H9 (cell line): ENCODE data around the gene NDUFB8. TPM values are rescaled to one million over a fixed set of nuclear protein-coding genes. Genes with fewer than 3 reads are reported as not detected.

Source experiments
- DNase-seq: peaks from one replicate; pipeline ENCODE4 v3.0.0-alpha.2; 2017
- H2AFZ ChIP-seq: one replicate; pipeline ENCODE4 v1.6.1; 2013; ENCODE audit warnings: mild to moderate bottlenecking, low read length, control low read depth, moderate library complexity
- H2AK5ac ChIP-seq: 2 replicates; pipeline ENCODE4 v1.6.1; 2013; ENCODE audit warnings: low read length, control low read depth, mixed read lengths; ENCODE audit not compliant: insufficient read length
- H2BK120ac ChIP-seq: one replicate; pipeline ENCODE4 v1.6.1; 2013; ENCODE audit warnings: low read depth, mild to moderate bottlenecking, low read length, control low read depth, inconsistent platforms; ENCODE audit not compliant: poor library complexity, severe bottlenecking
- H2BK12ac ChIP-seq: 2 replicates; pipeline ENCODE4 v1.6.1; 2013; ENCODE audit warnings: low read length, control low read depth, mixed read lengths, low read depth; ENCODE audit not compliant: insufficient read length
- H2BK15ac ChIP-seq: 2 replicates; pipeline ENCODE4 v1.6.1; 2013; ENCODE audit warnings: low read depth, low read length, control low read depth
- H2BK20ac ChIP-seq: one replicate; pipeline ENCODE4 v1.6.1; 2013; ENCODE audit warnings: low read depth, mild to moderate bottlenecking, low read length, control low read depth, inconsistent platforms; ENCODE audit not compliant: poor library complexity, severe bottlenecking
- H2BK5ac ChIP-seq: 2 replicates; pipeline ENCODE4 v1.6.1; 2013; ENCODE audit warnings: low read length, control low read depth, mixed read lengths; ENCODE audit not compliant: insufficient read length
- H3K14ac ChIP-seq: 2 replicates; pipeline ENCODE4 v1.6.1; 2013; ENCODE audit warnings: low read length, control low read depth; ENCODE audit not compliant: insufficient read depth
- H3K18ac ChIP-seq: 2 replicates; pipeline ENCODE4 v1.6.1; 2013; ENCODE audit warnings: low read depth, mild to moderate bottlenecking, mixed read lengths, low read length, control low read depth; ENCODE audit not compliant: insufficient read length
- H3K23ac ChIP-seq: 2 replicates; pipeline ENCODE4 v1.6.1; 2013; ENCODE audit warnings: low read length, control low read depth, mixed read lengths, low read depth; ENCODE audit not compliant: insufficient read length
- H3K23me2 ChIP-seq: 2 replicates; pipeline ENCODE4 v1.6.1; 2013; ENCODE audit warnings: low read depth, mild to moderate bottlenecking, mixed read lengths, low read length, control low read depth; ENCODE audit not compliant: insufficient read length, poor library complexity, severe bottlenecking
- H3K27ac ChIP-seq: 2 replicates; pipeline ENCODE4 v1.5.1; 2013; ENCODE audit warnings: low read length, control low read depth, mixed read lengths, low read depth; ENCODE audit not compliant: insufficient read length
- H3K27me3 ChIP-seq: 2 replicates; pipeline ENCODE4 v1.6.1; 2013; ENCODE audit warnings: low read length, control low read depth, inconsistent platforms; ENCODE audit not compliant: insufficient read depth
- H3K4ac ChIP-seq: 2 replicates; pipeline ENCODE4 v1.6.1; 2013; ENCODE audit warnings: low read depth, mild to moderate bottlenecking, control low read depth, inconsistent platforms, low read length, moderate library complexity
- H3K4me1 ChIP-seq: 2 replicates; pipeline ENCODE4 v1.6.1; 2013; ENCODE audit warnings: low read length, control low read depth, inconsistent platforms; ENCODE audit not compliant: insufficient read depth
- H3K4me2 ChIP-seq: 2 replicates; pipeline ENCODE4 v1.6.1; 2013; ENCODE audit warnings: low read length, control low read depth, mixed read lengths; ENCODE audit not compliant: insufficient read length, insufficient read depth
- H3K56ac ChIP-seq: 2 replicates; pipeline ENCODE4 v1.6.1; 2013; ENCODE audit warnings: low read depth, mild to moderate bottlenecking, mixed read lengths, low read length, control low read depth; ENCODE audit not compliant: insufficient read length
- H3K79me1 ChIP-seq: 2 replicates; pipeline ENCODE4 v1.6.1; 2013; ENCODE audit warnings: low read depth, mild to moderate bottlenecking, moderate library complexity, low read length, control low read depth, inconsistent platforms; ENCODE audit not compliant: insufficient read depth, poor library complexity, severe bottlenecking
- H3K79me2 ChIP-seq: 2 replicates; pipeline ENCODE4 v1.6.1; 2013; ENCODE audit warnings: low read length, control low read depth, inconsistent platforms; ENCODE audit not compliant: insufficient read depth
- H3K9ac ChIP-seq: 2 replicates; pipeline ENCODE4 v1.6.1; 2013; ENCODE audit warnings: low read length, control low read depth, mixed read lengths; ENCODE audit not compliant: insufficient read length; ENCODE audit errors: extremely low read depth
- H3K9me3 ChIP-seq: one replicate; pipeline ENCODE4 v1.6.1; 2013; ENCODE audit warnings: low read depth, low read length, inconsistent platforms; ENCODE audit not compliant: control insufficient read depth
- H3T11ph ChIP-seq: one replicate; pipeline ENCODE4 v1.6.1; 2013; ENCODE audit warnings: mild to moderate bottlenecking, low read length, control low read depth, inconsistent platforms
- H4K20me1 ChIP-seq: one replicate; pipeline ENCODE4 v1.6.1; 2013; ENCODE audit not compliant: control insufficient read depth, insufficient read length, insufficient read depth
- H4K5ac ChIP-seq: 2 replicates; pipeline ENCODE4 v1.6.1; 2013; ENCODE audit warnings: low read depth, mild to moderate bottlenecking, mixed read lengths, low read length, control low read depth; ENCODE audit not compliant: insufficient read length
- H4K8ac ChIP-seq: replicated peaks from 2 replicates; pipeline ENCODE4 v1.6.1; 2013; ENCODE audit warnings: low read length, control low read depth, mixed read lengths, low read depth; ENCODE audit not compliant: insufficient read length
- H4K91ac ChIP-seq: 2 replicates; pipeline ENCODE4 v1.6.1; 2013; ENCODE audit warnings: low read depth, mild to moderate bottlenecking, moderate library complexity, mixed read lengths, low read length, control low read depth; ENCODE audit not compliant: insufficient read length
- H3K27ac Mint-ChIP-seq, 3 experiments: 2 replicates in 2 of 3; 3 replicates in 1 of 3; pipeline ENCODE4 v1.8.0; 2020 to 2021; ENCODE audit warnings: mixed read lengths in 3 of 3, mild to moderate bottlenecking in 1 of 3, moderate library complexity in 1 of 3
- H3K27me3 Mint-ChIP-seq: 2 replicates; pipeline ENCODE4 v1.8.0; 2021; ENCODE audit warnings: low read depth, mild to moderate bottlenecking, moderate library complexity, mixed read lengths
- H3K36me3 Mint-ChIP-seq, 3 experiments: 2 replicates in 2 of 3; 3 replicates in 1 of 3; pipeline ENCODE4 v1.8.0; 2020 to 2021; ENCODE audit warnings: low read depth in 3 of 3, mixed read lengths in 3 of 3; ENCODE audit not compliant: insufficient read depth in 1 of 3
- H3K4me1 Mint-ChIP-seq, 2 experiments: 2 replicates each; pipeline ENCODE4 v1.8.0; 2020; ENCODE audit warnings: mixed read lengths in 2 of 2
- H3K4me3 Mint-ChIP-seq, 2 experiments: 2 replicates in 1 of 2; 3 replicates in 1 of 2; pipeline ENCODE4 v1.8.0; 2020 to 2021; ENCODE audit warnings: mild to moderate bottlenecking in 2 of 2, mixed read lengths in 2 of 2, moderate library complexity in 1 of 2
- H3K9me3 Mint-ChIP-seq, 2 experiments: 2 replicates in 1 of 2; 3 replicates in 1 of 2; pipeline ENCODE4 v1.8.0; 2020; ENCODE audit warnings: mild to moderate bottlenecking in 2 of 2, mixed read lengths in 2 of 2, moderate library complexity in 1 of 2
- CTCF ChIP-seq: fragments of 200-600 bp; sonication (generic); conservative IDR thresholded peaks from 3 replicates; pipeline ENCODE4 v1.8.0; 2021; ENCODE audit warnings: antibody characterized with exemption, mild to moderate bottlenecking
- WGBS: extraction: QIAGEN DNeasy Blood & Tissue Kit; methylation state at CpG from one replicate; pipeline ENCODE4 v1.1.7; 2013; ENCODE audit warnings: missing lambda C conversion rate, low lambda C conversion rate, mixed read lengths; ENCODE audit not compliant: insufficient read length; ENCODE audit errors: extremely low coverage; 5-methylcytosine and 5-hydroxymethylcytosine counted together
- total RNA-seq: library from RNA; stranded (reverse); gene quantifications from 2 replicates; pipeline ENCODE4 v1.2.1, GENCODE V29; 2021

Gene NDUFB8
- total RNA-seq, 1 experiment from 2014 or later: 205 TPM

GRCh38 chr10:100482181-100482833 is 47.4 kb downstream of the NDUFB8 start:
- Histone ChIP-seq H2BK20ac (no peak overlapping the region), H3K27me3 (peaks cover 58% of the 10 kb centered on the region), H3K9ac (no peak overlapping the region), H3K23ac (no peak overlapping the region), H2AK5ac (no peak overlapping the region), H2BK15ac (no peak overlapping the region), H3K79me1 (no peaks in the 10 kb centered on the region), H3K18ac (no peak overlapping the region), H4K20me1 (no peaks in the 10 kb centered on the region), H3K14ac (peak overlapping the region; percentile 18; the same call in 1 of the 2 replicates), H3K79me2 (no peaks in the 10 kb centered on the region), H2BK5ac (no peak overlapping the region), H4K91ac (no peak overlapping the region), H3K27ac (no peak overlapping the region), H2BK120ac (no peak overlapping the region), H3K4me2 (peak overlapping the region; percentile 67), H3K4ac (no peak overlapping the region), H2AFZ (no peak overlapping the region), H3K56ac (no peak overlapping the region), H3K9me3 (no peaks in the 10 kb centered on the region), H3K4me1 (peaks cover 7% of the 10 kb centered on the region), H4K8ac (no peak overlapping the region), H3T11ph (no peak overlapping the region), H3K23me2 (peaks cover 8% of the 10 kb centered on the region), H2BK12ac (no peak overlapping the region), H4K5ac (no peak overlapping the region)
- peak; percentile 99 for TF ChIP-seq CTCF
- peak; percentile 88 for DNase-seq
- Mint-ChIP-seq H3K9me3 (0 out of 5 replicates have a peak, but pooled peaks cover 0 to 3% of the 10 kb centered on the region in 2 experiments), H3K27ac (no peak overlapping the region), H3K27me3 (peaks cover 96% of the 10 kb centered on the region), H3K4me3 (peak overlapping the region; percentile 57 to 80), H3K4me1 (peaks cover 49 to 52% of the 10 kb centered on the region in 2 experiments), H3K36me3 (peaks cover 2 to 4% (median 3%) of the 10 kb centered on the region in 3 experiments; a peak in 3 of 7 replicates)
- WGBS: no CpG with 5 or more reads among the region's 59 CpGs
